Stimulated activated naive CD4-positive, alpha-beta T cell treated with Interleukin-2 at 50 U/mL for 16 hours (primary cell): ENCODE data around the gene RNF11.
A peak's percentile ranks its signal among the peaks of the same experiment; 100 is the strongest.
"Not testable (repeated sequence)": the region's sequence is repeated elsewhere in the genome, so short reads cannot be mapped to it uniquely, and the experiment has no call there.

ENCODE experiments used
- DNase-seq: peaks from one replicate; lab custom pipeline; 2025; lab: John Stamatoyannopoulos, UW

RNF11 gene

GRCh38 chr1:51235673-51236530 is at the start of gene RNF11:
Gene RNF11, plus strand, starts transcription at chr1:51236273. Its CDS starts 484 bp downstream, at chr1:51236757.
- DNase-seq = peak; percentile 90

- no peak for DNase-seq
Measured at GRCh38 chr1:51188230-51188629, 47.8 kb upstream of the RNF11 start.

DNA sequence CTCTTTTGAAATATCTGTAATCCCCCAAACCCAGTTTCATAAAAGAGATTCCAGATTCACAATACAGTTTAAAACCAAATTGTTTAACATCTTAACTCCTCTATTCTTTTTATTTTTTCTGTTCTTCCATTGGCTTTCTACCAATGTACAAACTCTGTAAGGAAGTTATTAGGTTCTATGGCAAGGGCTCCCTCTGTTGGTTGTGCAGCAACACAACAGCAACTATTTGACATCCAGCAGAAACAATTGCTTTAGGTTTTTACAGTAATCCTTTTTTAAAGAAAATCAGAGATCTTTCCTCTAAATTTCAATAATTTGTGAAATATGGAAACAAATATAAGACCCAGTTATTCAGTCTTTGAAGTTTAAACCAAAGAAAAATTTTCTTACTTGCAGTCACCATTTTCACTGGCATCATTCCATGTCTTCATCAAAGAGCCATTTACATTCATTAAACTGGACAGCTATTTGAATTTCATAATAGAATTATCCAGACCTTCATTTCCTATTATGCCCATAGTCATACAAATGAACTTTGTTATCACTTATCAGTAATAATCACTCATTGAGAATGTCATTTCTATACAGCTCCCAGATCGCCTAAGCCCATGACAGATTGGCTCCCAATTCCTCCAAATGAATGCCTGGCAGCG is 46.5 kb upstream of the RNF11 start:
- DNase-seq = peak; percentile 1

DNA sequence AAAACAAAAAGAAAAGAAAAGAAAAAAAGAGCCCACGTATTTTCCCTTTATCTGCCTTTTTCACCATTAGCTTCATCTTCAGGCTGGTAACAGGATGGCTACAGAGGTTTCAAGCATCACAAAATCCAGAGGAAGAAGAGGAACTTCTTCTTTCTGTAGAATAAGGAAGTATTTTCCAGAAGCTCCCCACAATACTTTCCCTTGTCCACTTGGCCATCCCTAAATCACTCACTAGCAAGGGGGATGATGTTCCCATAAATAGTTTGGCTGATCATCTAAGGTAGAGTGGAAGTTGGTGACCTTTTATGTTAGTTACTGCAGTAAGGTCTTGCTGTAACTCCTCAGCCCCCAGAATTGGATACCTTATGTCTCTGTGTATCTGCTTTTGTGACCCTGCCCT is 45.1 kb upstream of the RNF11 start:
- DNase-seq = no peak

- peak; percentile 42 for DNase-seq
Measured at GRCh38 chr1:51192213-51192843, 43.7 kb upstream of the RNF11 start.

DNA sequence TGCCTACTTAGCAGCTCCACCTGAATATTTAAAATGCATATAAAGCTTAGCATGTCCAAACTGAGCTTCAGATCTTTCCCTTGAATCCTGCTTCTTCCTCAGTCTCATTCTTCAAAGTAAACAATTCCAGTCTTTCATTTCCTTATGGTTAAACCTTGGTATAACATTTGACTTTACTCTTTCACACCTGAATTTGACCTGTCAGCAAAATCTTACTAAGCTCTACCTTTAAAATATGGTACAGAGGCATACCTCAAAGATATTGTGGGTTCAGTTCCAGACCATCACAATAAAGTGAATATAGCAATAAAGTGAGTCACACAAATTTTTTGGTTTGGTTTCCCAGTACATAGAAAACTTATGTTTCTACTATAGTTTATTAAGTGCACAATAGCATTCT is 42.5 kb upstream of the RNF11 start:
- DNase-seq = no peak

- no peak for DNase-seq
Measured at GRCh38 chr1:51203121-51203873, 32.8 kb upstream of the RNF11 start.

- DNase-seq = no peak
Measured at GRCh38 chr1:51203874-51204245, 32.2 kb upstream of the RNF11 start.

DNA sequence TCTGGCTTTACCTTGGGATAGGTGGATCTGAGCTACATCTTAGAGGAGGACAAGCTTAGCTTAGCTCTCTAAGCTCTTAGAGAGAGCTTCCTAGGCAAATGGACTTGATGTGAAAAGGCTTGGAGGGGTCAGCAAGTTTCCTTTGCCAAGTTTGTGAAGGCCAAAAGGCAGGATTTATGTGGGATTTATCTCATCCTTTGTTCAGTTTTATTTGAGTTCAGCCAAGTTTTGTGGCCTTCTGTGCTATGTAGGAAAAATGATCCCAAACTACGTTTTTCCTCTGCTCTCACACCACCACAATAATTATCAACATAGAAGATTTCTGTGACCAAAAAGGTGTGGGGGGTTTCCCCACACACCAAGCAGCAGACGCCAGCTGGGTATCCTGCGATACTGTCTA is 26.0 kb upstream of the RNF11 start:
- DNase-seq = no peak

- no peak for DNase-seq
Measured at GRCh38 chr1:51210676-51211075, 25.4 kb upstream of the RNF11 start.

GRCh38 chr1:51214615-51215131 is 21.4 kb upstream of the RNF11 start:
- no peak for DNase-seq

DNA sequence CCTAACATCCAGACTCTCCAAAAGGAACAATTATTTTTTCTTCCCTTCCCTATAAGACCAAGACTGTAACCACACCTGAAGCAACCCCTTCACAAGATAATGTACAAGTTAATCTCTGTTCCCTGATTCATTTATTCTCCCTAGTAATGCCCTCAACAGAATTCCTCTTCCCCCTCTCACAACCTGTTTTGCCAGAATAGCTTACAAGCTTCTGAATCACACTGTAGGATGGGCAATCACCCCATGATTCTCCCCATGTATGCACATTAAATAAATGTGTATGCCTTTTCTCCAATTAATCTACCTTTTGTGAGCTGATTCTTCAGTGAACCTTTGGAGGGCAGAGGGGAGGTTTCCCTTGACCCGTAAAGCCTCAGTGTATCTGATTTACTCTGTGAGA is 20.9 kb upstream of the RNF11 start:
- no peak for DNase-seq

GRCh38 chr1:51216631-51217030 is 19.4 kb upstream of the RNF11 start:
- no peak for DNase-seq

- DNase-seq = no peak
Measured at GRCh38 chr1:51217101-51217500, 19.0 kb upstream of the RNF11 start.

DNA sequence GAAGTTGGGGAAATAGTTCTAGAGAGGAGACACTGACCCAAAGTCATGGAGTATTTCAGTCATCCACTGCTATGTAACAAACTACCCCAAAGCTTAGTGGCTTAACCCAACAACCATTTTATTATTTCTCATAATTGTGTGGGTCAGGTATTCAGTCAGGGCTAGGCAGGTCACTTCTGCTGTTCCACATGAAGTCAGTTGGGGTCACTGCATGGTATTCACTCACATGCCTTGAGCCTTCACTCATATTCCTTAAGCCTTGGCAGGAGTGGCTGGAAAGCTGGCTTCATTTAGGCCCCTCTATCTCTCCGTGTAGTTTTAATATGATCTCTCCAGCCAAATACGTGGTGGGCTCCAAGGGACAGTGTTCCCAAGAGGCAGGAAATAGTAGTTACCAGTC is 17.5 kb upstream of the RNF11 start:
- no peak for DNase-seq

DNA sequence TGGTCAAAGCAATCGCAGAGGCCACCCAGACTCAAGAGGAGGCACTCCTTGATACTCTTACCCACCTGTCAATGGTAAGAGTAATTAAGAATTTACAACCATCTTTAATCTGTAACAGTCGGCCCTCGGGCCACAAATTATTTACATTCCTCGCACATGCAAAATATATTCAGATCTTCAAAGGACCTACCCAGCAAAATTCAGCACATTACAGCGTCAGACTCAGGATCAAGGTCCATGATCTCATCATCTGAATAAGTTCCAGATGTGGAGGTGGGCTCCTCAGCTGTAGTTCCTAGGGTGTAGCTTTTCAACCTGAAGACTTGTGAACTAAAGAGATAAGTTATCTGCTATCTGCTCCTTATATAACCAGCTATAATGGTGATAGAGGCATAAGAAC is 17.1 kb upstream of the RNF11 start:
- DNase-seq = no peak

- not testable (repeated sequence) for DNase-seq
Measured at GRCh38 chr1:51221529-51221928, 14.5 kb upstream of the RNF11 start.

GRCh38 chr1:51222136-51222787 is 13.8 kb upstream of the RNF11 start:
- no peak for DNase-seq

GRCh38 chr1:51222809-51223208 is 13.3 kb upstream of the RNF11 start:
- DNase-seq = no peak

DNA sequence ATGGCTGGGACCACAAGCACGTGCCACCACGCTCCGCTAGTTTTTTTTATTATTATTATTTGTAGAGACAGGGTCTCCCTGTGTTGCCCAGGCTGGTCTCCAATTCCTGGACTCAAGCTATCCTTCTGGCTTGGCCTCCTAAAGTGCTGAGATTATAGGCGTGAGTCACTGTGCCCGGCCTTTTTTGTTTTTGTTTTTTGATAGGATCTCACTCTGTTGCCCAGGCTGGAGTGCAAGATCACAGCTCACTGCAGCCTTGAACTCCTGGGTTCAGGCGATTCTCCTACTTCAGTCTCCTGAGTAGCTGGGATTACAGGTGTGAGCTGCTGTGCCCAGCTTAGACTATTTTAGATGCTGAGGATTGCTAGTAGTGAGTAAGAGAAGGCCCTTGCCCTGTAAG is 11.8 kb upstream of the RNF11 start:
- DNase-seq = no peak

- DNase-seq = not testable (repeated sequence)
Measured at GRCh38 chr1:51227231-51227960, 8.7 kb upstream of the RNF11 start.
